ENCODE results near the gene CSRP2. TPM values are rescaled to one million over a fixed set of nuclear protein-coding genes. Genes with fewer than 3 reads are reported as not detected.

CSRP2 gene
- total RNA-seq, 1 experiment from 2014 or later: 157 TPM

GRCh38 chr12:76899522-76899921, 20.7 kb upstream of the CSRP2 start (continued):
- TF ChIP-seq NFYB (CRISPR knock-in tag; conservative IDR thresholded peaks at IDR 0.05; ENCODE audit: low read depth) (no peak), IRF2 (CRISPR knock-in tag; IDR thresholded peaks at IDR 0.05; ENCODE audit: borderline replicate concordance, low read depth) (no peak), HMGA2 (CRISPR knock-in tag; IDR thresholded peaks at IDR 0.05) (no peak)

GRCh38 chr12:76898442-76898841, 19.6 kb upstream of the CSRP2 start:
- ChIA-PET CTCF (no interaction called here), POLR2A (no interaction called here)
- Mint-ChIP-seq H3K4me1 (peaks cover 9% of the 10 kb centered on the region), H3K4me3 (no peak overlapping the region), H3K27me3 (ENCODE audit: low read depth) (no peaks in the 10 kb centered on the region; the same call in none of the 2 replicates), H3K9me3 (peaks cover 15% of the 10 kb centered on the region), H3K27ac (no peak overlapping the region), H3K36me3 (peaks cover 14% of the 10 kb centered on the region)
- ATAC-seq (no peak), DNase-seq (ENCODE audit: low spot score) (no peak)
- TF ChIP-seq IRF1 (CRISPR knock-in tag; IDR thresholded peaks at IDR 0.05) (no peak), ZSCAN18 (CRISPR knock-in tag; IDR thresholded peaks at IDR 0.05) (no peak), ZNF317 (CRISPR knock-in tag; IDR thresholded peaks at IDR 0.05; ENCODE audit: borderline replicate concordance, low read depth) (no peak), SOX15 (CRISPR knock-in tag; IDR thresholded peaks at IDR 0.05) (no peak), AFF4 (CRISPR knock-in tag; IDR thresholded peaks at IDR 0.05; ENCODE audit: borderline replicate concordance) (no peak), NR3C1 (CRISPR knock-in tag; conservative IDR thresholded peaks at IDR 0.05; ENCODE audit: low read depth) (no peak), ETV6 (CRISPR knock-in tag; IDR thresholded peaks at IDR 0.05) (no peak), CDX4 (CRISPR knock-in tag; IDR thresholded peaks at IDR 0.05; ENCODE audit: borderline replicate concordance) (no peak), ZNF138 (CRISPR knock-in tag; conservative IDR thresholded peaks at IDR 0.05) (no peak), ARID4B (CRISPR knock-in tag; IDR thresholded peaks at IDR 0.05; ENCODE audit: borderline replicate concordance) (no peak), TP53 (CRISPR knock-in tag; IDR thresholded peaks at IDR 0.05) (no peak), SP1 (CRISPR knock-in tag; conservative IDR thresholded peaks at IDR 0.05) (no peak), FOXP4 (CRISPR knock-in tag; IDR thresholded peaks at IDR 0.05) (no peak), GRHL2 (CRISPR knock-in tag; IDR thresholded peaks at IDR 0.05; ENCODE audit: insufficient replicate concordance, severe bottlenecking) (no peak), TEAD4 (CRISPR knock-in tag; IDR thresholded peaks at IDR 0.05) (no peak), NFATC4 (CRISPR knock-in tag; IDR thresholded peaks at IDR 0.05) (no peak), NR2C2 (CRISPR knock-in tag; IDR thresholded peaks at IDR 0.05) (no peak)

Data from WTC11 (cell line).